GM12801 (cell line): ENCODE data around the gene GTF3C4.

Experiments used
- CTCF ChIP-seq: IDR thresholded peaks from one replicate; pipeline ENCODE4 v1.5.1; 2011; ENCODE audit warnings: control low read depth; ENCODE audit not compliant: insufficient read length; ENCODE audit errors: extremely low read depth

GTF3C4 gene

GRCh38 chr9:132670457-132671391 is at the start of gene GTF3C4:
Gene GTF3C4, plus strand, starts transcription at chr9:132670464. Its CDS starts 135 bp downstream, at chr9:132670599.
- no peak for TF ChIP-seq CTCF

GRCh38 chr9:132622159-132622558 is 48.1 kb upstream of the GTF3C4 start:
- TF ChIP-seq CTCF, result no peak

GRCh38 chr9:132626285-132626684 is 44.0 kb upstream of the GTF3C4 start:
- TF ChIP-seq CTCF, result no peak

- no peak for TF ChIP-seq CTCF
Observed at GRCh38 chr9:132627106-132627505, 43.2 kb upstream of the GTF3C4 start.

- TF ChIP-seq CTCF, result no peak
Observed at GRCh38 chr9:132627594-132627993, 42.7 kb upstream of the GTF3C4 start.

- TF ChIP-seq CTCF, result no peak
Observed at GRCh38 chr9:132628746-132629145, 41.5 kb upstream of the GTF3C4 start.

GRCh38 chr9:132630116-132630515 is 40.1 kb upstream of the GTF3C4 start:
- TF ChIP-seq CTCF, result no peak
